ENCODE measurements around the gene CCDC9B. TPM values are rescaled to one million over a fixed set of nuclear protein-coding genes. Genes with fewer than 3 reads are reported as not detected.

Gene CCDC9B
- total RNA-seq, 1 experiment from 2014 or later: 8.1 TPM

- peak; percentile 48 for DNase-seq (ENCODE audit: low read depth)
Measured at GRCh38 chr15:40310001-40310959, 30.5 kb downstream of the CCDC9B start.

- DNase-seq (ENCODE audit: low read depth): no peak
Measured at GRCh38 chr15:40309344-40309862, 31.3 kb downstream of the CCDC9B start.

GRCh38 chr15:40307421-40308211 is 33.1 kb downstream of the CCDC9B start, which contains the start of gene PLCB2:
TSS of gene PLCB2 (minus strand) at chr15:40307935. CDS start at chr15:40307672, 263 bp downstream.
- no peak for DNase-seq (ENCODE audit: low read depth)

GRCh38 chr15:40306908-40307307 is 33.8 kb downstream of the CCDC9B start:
- DNase-seq (ENCODE audit: low read depth): no peak

GRCh38 chr15:40306371-40306770 is 34.4 kb downstream of the CCDC9B start:
- DNase-seq (ENCODE audit: low read depth): no peak

- DNase-seq (ENCODE audit: low read depth): no peak
Measured at GRCh38 chr15:40305281-40305680, 35.5 kb downstream of the CCDC9B start.

- no peak for DNase-seq (ENCODE audit: low read depth)
Measured at GRCh38 chr15:40303576-40303975, 37.2 kb downstream of the CCDC9B start.

- no peak for DNase-seq (ENCODE audit: low read depth)
Measured at GRCh38 chr15:40302981-40303380, 37.8 kb downstream of the CCDC9B start.

GRCh38 chr15:40302288-40302886 is 38.4 kb downstream of the CCDC9B start:
- no peak for DNase-seq (ENCODE audit: low read depth)

- DNase-seq (ENCODE audit: low read depth): no peak
Measured at GRCh38 chr15:40301467-40302179, 39.1 kb downstream of the CCDC9B start.

GRCh38 chr15:40300771-40301170 is 40.0 kb downstream of the CCDC9B start:
- DNase-seq (ENCODE audit: low read depth): no peak

GRCh38 chr15:40300367-40300766 is 40.4 kb downstream of the CCDC9B start:
- no peak for DNase-seq (ENCODE audit: low read depth)

- no peak for DNase-seq (ENCODE audit: low read depth)
Measured at GRCh38 chr15:40298216-40298935, 42.4 kb downstream of the CCDC9B start.

GRCh38 chr15:40297356-40297755 is 43.4 kb downstream of the CCDC9B start:
- no peak for DNase-seq (ENCODE audit: low read depth)

- no peak for DNase-seq (ENCODE audit: low read depth)
Measured at GRCh38 chr15:40296561-40297230, 44.0 kb downstream of the CCDC9B start.

- DNase-seq (ENCODE audit: low read depth): no peak
Measured at GRCh38 chr15:40295877-40296560, 44.7 kb downstream of the CCDC9B start.

- DNase-seq (ENCODE audit: low read depth): no peak
Measured at GRCh38 chr15:40295297-40295696, 45.4 kb downstream of the CCDC9B start.

- DNase-seq (ENCODE audit: low read depth): no peak
Measured at GRCh38 chr15:40293905-40294895, 46.5 kb downstream of the CCDC9B start.

Measured in RPMI7951 (cell line).